GOT3 (cell line): Measurements from ENCODE around the gene OR11H6.
"Not testable (repeated sequence)": the region's sequence is repeated elsewhere in the genome, so short reads cannot be mapped to it uniquely, and the experiment has no call there.

Experiments used
- DNase-seq: peaks from one replicate; lab custom pipeline; 2025; ENCODE audit warnings: mixed read lengths; lab: John Stamatoyannopoulos, UW

OR11H6 gene

GRCh38 chr14:20262642-20263128 is 39.2 kb downstream of the OR11H6 start:
- DNase-seq: no peak

GRCh38 chr14:20264361-20264760 is 40.9 kb downstream of the OR11H6 start:
- DNase-seq: not testable (repeated sequence)

GRCh38 chr14:20274062-20274461 is 50.6 kb downstream of the OR11H6 start:
- no peak for DNase-seq
